GM12878 (cell line): ENCODE measurements around the gene SLC9A3. TPM values are rescaled to one million over a fixed set of nuclear protein-coding genes. Genes with fewer than 3 reads are reported as not detected.

Source experiments
- ATAC-seq: fragments of 200-7000 bp; cut with Tn5 transposase; 3 replicates; pipeline ENCODE4 v1.9.1; 2020; ENCODE audit warnings: mild to moderate bottlenecking, moderate library complexity
- BruUV-seq: library from RNA; stranded (reverse); fragments of 400-500 nt; replicated peaks from 2 replicates; lab custom pipeline; 2021; lab: Mats Ljungman, UMichigan
- CTCF ChIA-PET: fragments of 300-600 bp; sonication (Branson Sonifier 250); formaldehyde crosslinking; extraction: SDS; loops from one replicate; lab custom pipeline; 2021; ENCODE audit warnings: inconsistent platforms; lab: Yijun Ruan, JAX
- POLR2A ChIA-PET: fragments of 350-600 bp; formaldehyde crosslinking; extraction: SDS; loops from one replicate; lab custom pipeline; 2021; ENCODE audit warnings: inconsistent platforms; lab: Charles Lee
- RAD21 ChIA-PET: fragments of 300-600 bp; sonication (Branson Sonifier 250); formaldehyde crosslinking; loops from one replicate; lab custom pipeline; 2023; ENCODE audit warnings: antibody characterized with exemption; ENCODE audit not compliant: unreplicated experiment; lab: Charles Lee
- SMC1A ChIA-PET: fragments of 300-600 bp; sonication (Branson Sonifier 250); formaldehyde crosslinking; loops from one replicate; lab custom pipeline; 2023; ENCODE audit not compliant: unreplicated experiment, uncharacterized antibody; lab: Charles Lee
- DNase-seq: peaks from one replicate; pipeline ENCODE4 v3.0.0-alpha.2; 2011; ENCODE audit warnings: low read depth, low spot score
- FAIRE-seq: peaks from 3 replicates; lab custom pipeline; 2011; peaks lifted over from hg19 to GRCh38; lab: Jason Lieb, UNC
- H2AFZ ChIP-seq: 2 replicates; pipeline ENCODE4 v1.6.0; 2011; ENCODE audit warnings: low read depth, low read length, control low read depth; ENCODE audit not compliant: control insufficient read depth
- H3K27ac ChIP-seq: 2 replicates; pipeline ENCODE4 v1.5.1; 2011; ENCODE audit warnings: control low read depth; ENCODE audit not compliant: control insufficient read depth, insufficient read depth
- H3K27me3 ChIP-seq, 2 experiments: replicated peaks in 1 of 2; 2 replicates each; pipeline versions ENCODE4 v1.6.0 to v1.6.1; 2011; ENCODE audit warnings: low read length in 1 of 2; ENCODE audit not compliant: control insufficient read depth in 2 of 2, insufficient read depth in 2 of 2
- H3K36me3 ChIP-seq, 2 experiments: 2 replicates each; pipeline ENCODE4 v1.5.1; 2011; ENCODE audit warnings: low read length in 1 of 2; ENCODE audit not compliant: control insufficient read depth in 2 of 2, insufficient read depth in 2 of 2
- H3K4me1 ChIP-seq: 2 replicates; pipeline ENCODE4 v1.6.1; 2011; ENCODE audit warnings: mild to moderate bottlenecking, low read length, moderate library complexity, mixed read lengths; ENCODE audit not compliant: control insufficient read depth, insufficient read depth
- H3K4me2 ChIP-seq: 2 replicates; pipeline ENCODE4 v1.6.0; 2011; ENCODE audit warnings: control low read depth; ENCODE audit not compliant: control insufficient read depth, insufficient read depth
- H3K4me3 ChIP-seq: fragments of 200-600 bp; sonication (generic); 2 replicates; pipeline ENCODE4 v1.5.1; 2016
- H3K79me2 ChIP-seq: 2 replicates; pipeline ENCODE4 v1.6.0; 2011; ENCODE audit warnings: low read length; ENCODE audit not compliant: control insufficient read depth, insufficient read depth
- H3K9ac ChIP-seq: 2 replicates; pipeline ENCODE4 v1.8.0; 2011; ENCODE audit warnings: low read length, control low read depth, mixed read lengths; ENCODE audit not compliant: control insufficient read depth, insufficient read depth
- H3K9me3 ChIP-seq: replicated peaks from 3 replicates; pipeline ENCODE4 v1.5.1; 2011; ENCODE audit warnings: mild to moderate bottlenecking, low read length; ENCODE audit not compliant: control insufficient read depth, insufficient read depth
- H4K20me1 ChIP-seq: 2 replicates; pipeline ENCODE4 v1.6.0; 2011; ENCODE audit not compliant: control insufficient read depth, insufficient read depth
- ASH2L ChIP-seq: fragments of 300-600, 200-600 bp; sonication (generic); IDR thresholded peaks from 2 replicates; pipeline ENCODE4 v1.6.1; 2017; ENCODE audit warnings: low read depth, mild to moderate bottlenecking, borderline replicate concordance
- BCL3 ChIP-seq: IDR thresholded peaks from 2 replicates; pipeline ENCODE4 v1.6.1; 2011; ENCODE audit warnings: borderline replicate concordance, low read depth, mild to moderate bottlenecking, moderate library complexity, low read length; ENCODE audit not compliant: insufficient read depth, poor library complexity, severe bottlenecking
- CEBPB ChIP-seq, 2 experiments: fragments of 150-350 bp in 1 of 2; IDR thresholded peaks; 2 replicates each; pipeline ENCODE4 v1.6.1; 2012 to 2014; ENCODE audit warnings: low read depth in 2 of 2, low read length in 2 of 2, borderline replicate concordance in 1 of 2, inconsistent platforms in 1 of 2
- FOS ChIP-seq: IDR thresholded peaks from 3 replicates; pipeline ENCODE4 v1.6.1; 2011; ENCODE audit warnings: borderline replicate concordance; ENCODE audit not compliant: insufficient read length; ENCODE audit errors: extremely low read depth
- FOXM1 ChIP-seq: IDR thresholded peaks from 2 replicates; pipeline ENCODE4 v1.6.1; 2012; ENCODE audit warnings: low read depth, mild to moderate bottlenecking, inconsistent platforms, low read length, moderate library complexity
- MLLT1 ChIP-seq: fragments of 450-650 bp; IDR thresholded peaks from 2 replicates; pipeline ENCODE4 v1.6.1; 2016; ENCODE audit warnings: mild to moderate bottlenecking
- MTA2 ChIP-seq: fragments of 450-650 bp; IDR thresholded peaks from 2 replicates; pipeline ENCODE4 v1.6.1; 2016; ENCODE audit warnings: low read depth, mild to moderate bottlenecking, moderate library complexity
- RAD21 ChIP-seq: IDR thresholded peaks from 2 replicates; pipeline ENCODE4 v1.6.1; 2011; ENCODE audit warnings: mild to moderate bottlenecking, low read depth, low read length, moderate library complexity; ENCODE audit not compliant: insufficient read depth
- SMARCA5 ChIP-seq: fragments of 450-650 bp; IDR thresholded peaks from 2 replicates; pipeline ENCODE4 v1.6.1; 2017; ENCODE audit warnings: mild to moderate bottlenecking
- STAT1 ChIP-seq: fragments of 450-650 bp; conservative IDR thresholded peaks from 2 replicates; pipeline ENCODE4 v1.6.1; 2014; ENCODE audit warnings: antibody characterized with exemption, mild to moderate bottlenecking
- STAT3 ChIP-seq: IDR thresholded peaks from 2 replicates; pipeline ENCODE4 v1.6.1; 2011; ENCODE audit warnings: low read depth, low read length, improper control_type of control experiment
- TAF1 ChIP-seq: IDR thresholded peaks from 2 replicates; pipeline ENCODE4 v1.6.1; 2011; ENCODE audit warnings: mild to moderate bottlenecking, low read depth, low read length, borderline replicate concordance
- TARDBP ChIP-seq: IDR thresholded peaks from 2 replicates; pipeline ENCODE4 v1.6.1; 2016; ENCODE audit warnings: borderline replicate concordance
- ZNF274 ChIP-seq: IDR thresholded peaks from one replicate; pipeline ENCODE4 v1.8.0; 2011; ENCODE audit not compliant: insufficient read length, insufficient read depth
- WGBS: methylation state at CpG from one replicate; pipeline ENCODE4 v1.1.6; 2016; ENCODE audit warnings: low lambda C conversion rate; ENCODE audit not compliant: insufficient replicate concordance, insufficient coverage; ENCODE audit errors: missing lambda C conversion rate; 5-methylcytosine and 5-hydroxymethylcytosine counted together
- in situ Hi-C: fragments of 300-500 bp; cut with MboI; formaldehyde crosslinking; loops from 9 replicates; pipeline ENCODE4 v1.14.3; 2018; ENCODE audit warnings: mixed read lengths
- intact Hi-C: fragments of 100-400 bp; cut with micrococcal nuclease; formaldehyde crosslinking; loops from one replicate; pipeline ENCODE4 v1.14.2; 2022; ENCODE audit not compliant: unreplicated experiment
- polyA plus RNA-seq, 11 experiments: library from polyadenylated mRNA; depleted of rRNA in 4 of 11; unstranded in 6 of 11; stranded (reverse) in 5 of 11; fragments of >200 nt; fragmentation: Nextera tagmentation in 4 of 11; fragmentation: Illumina TruSeq in 1 of 11; extraction: Ambion mirVana in 4 of 11; extraction: Trizol in 1 of 11; gene quantifications; 1 replicate in 1 of 11; 2 replicates in 10 of 11; pipeline versions ENCODE4 v1.2.1 to v1.2.3, GENCODE V29; 2011 to 2016; ENCODE audit warnings: inconsistent platforms in 2 of 11, missing spikeins in 2 of 11, low read depth in 1 of 11
- total RNA-seq, 4 experiments: library from RNA; depleted of rRNA in 3 of 4; stranded (reverse); fragments of >200 nt in 3 of 4; fragmentation: Illumina TruSeq in 1 of 4; extraction: Trizol in 1 of 4; gene quantifications; 2 replicates each; pipeline versions ENCODE4 v1.2.1 to v1.2.3, GENCODE V29; 2013 to 2021

Gene SLC9A3
- total and polyA plus RNA-seq, 10 of the 15 experiments (the other 5 are each of a cell fraction or from before 2014, with no cell fraction given), result 0.04 to 5.2 (median 2.3) TPM; not detected in 1

GRCh38 chr5:514673-515072, 9.6 kb downstream of the SLC9A3 start:
- H3K27me3 ChIP-seq, result peaks cover 0 to 3% of the 10 kb centered on the region in 2 experiments; a peak in 2 of 4 replicates
- intact Hi-C loops (no loop called here), in situ Hi-C loops (no loop called here)
- SMC1A ChIA-PET, result no interaction called here
- H3K36me3 ChIP-seq, result no peaks in the 10 kb centered on the region
- no peaks in the 10 kb centered on the region for H3K4me1 ChIP-seq
- DNase-seq, result no peak
- ATAC-seq, result no peak
- FAIRE-seq, result no peak
- RAD21 ChIA-PET, result no interaction called here
- H3K4me3 ChIP-seq, result no peak overlapping the region
- WGBS, result 28% methylated on average over 8 of the region's 8 CpGs
- no peak overlapping the region for H2AFZ ChIP-seq
- no peak overlapping the region for H3K9ac ChIP-seq
- BruUV-seq, result no TSS peak
- no peaks in the 10 kb centered on the region for H4K20me1 ChIP-seq
- POLR2A ChIA-PET, result no interaction called here
- no peak overlapping the region for H3K27ac ChIP-seq
- H3K9me3 ChIP-seq, result no peaks in the 10 kb centered on the region
- TF ChIP-seq SMARCA5 (no peak), TARDBP (no peak), FOS (no peak), ASH2L (no peak)
- no peaks in the 10 kb centered on the region for H3K79me2 ChIP-seq
- H3K4me2 ChIP-seq, result no peak overlapping the region
- CTCF ChIA-PET, result no interaction called here

GRCh38 chr5:514101-514485, 10.2 kb downstream of the SLC9A3 start:
- Histone ChIP-seq H3K4me3 (no peak overlapping the region), H3K9ac (no peak overlapping the region), H3K27me3 (peaks cover 0 to 3% of the 10 kb centered on the region in 2 experiments; a peak in 2 of 4 replicates), H4K20me1 (no peaks in the 10 kb centered on the region), H3K79me2 (no peaks in the 10 kb centered on the region), H3K9me3 (no peaks in the 10 kb centered on the region), H2AFZ (no peak overlapping the region), H3K27ac (no peak overlapping the region), H3K4me2 (no peak overlapping the region), H3K4me1 (no peaks in the 10 kb centered on the region), H3K36me3 (no peaks in the 10 kb centered on the region)
- no peak for FAIRE-seq
- ATAC-seq, result no peak
- DNase-seq, result no peak
- ChIA-PET RAD21 (no interaction called here), CTCF (no interaction called here), SMC1A (no interaction called here), POLR2A (no interaction called here)
- no peak for TF ChIP-seq TARDBP
- TF ChIP-seq CEBPB (IDR thresholded peaks at IDR 0.05; ENCODE audit: borderline replicate concordance in 1 of 2, low read depth in 2 of 2, low read length in 2 of 2), result no peak
- TF ChIP-seq BCL3, result no peak
- TF ChIP-seq MTA2, result no peak
- TF ChIP-seq STAT3, result no peak
- TF ChIP-seq STAT1, result no peak
- TF ChIP-seq ZNF274, result no peak
- TF ChIP-seq RAD21, result no peak
- no peak for TF ChIP-seq FOXM1
- no peak for TF ChIP-seq MLLT1
- no peak for TF ChIP-seq TAF1
- in situ Hi-C loops (no loop called here), intact Hi-C loops (no loop called here)
- WGBS, result 32% methylated on average over 9 of the region's 12 CpGs
- no TSS peak for BruUV-seq
